Mesendoderm (in vitro differentiated cells): Measurements from ENCODE around the gene FGGY.

Experiments used
- DNase-seq: peaks from one replicate; pipeline ENCODE4 v3.0.0; 2013
- H2AK5ac ChIP-seq: 2 replicates; pipeline ENCODE4 v1.6.1; 2013; ENCODE audit warnings: low read length, inconsistent platforms
- H2BK120ac ChIP-seq: 2 replicates; pipeline ENCODE4 v1.6.1; 2013; ENCODE audit warnings: low read depth, mild to moderate bottlenecking, low read length, moderate library complexity, mixed read lengths
- H2BK15ac ChIP-seq: replicated peaks from 2 replicates; pipeline ENCODE4 v1.6.1; 2013; ENCODE audit warnings: low read depth, mild to moderate bottlenecking, moderate library complexity
- H2BK5ac ChIP-seq: 2 replicates; pipeline ENCODE4 v1.6.1; 2013; ENCODE audit warnings: low read length, inconsistent platforms
- H3K18ac ChIP-seq: 2 replicates; pipeline ENCODE4 v1.6.1; 2013; ENCODE audit warnings: mild to moderate bottlenecking, low read length, mixed read lengths
- H3K23ac ChIP-seq: one replicate; pipeline ENCODE4 v1.6.1; 2013; ENCODE audit warnings: low read length
- H3K27ac ChIP-seq: 2 replicates; pipeline ENCODE4 v1.5.1; 2013; ENCODE audit warnings: low read depth, mild to moderate bottlenecking, inconsistent platforms, low read length, moderate library complexity
- H3K27me3 ChIP-seq: 2 replicates; pipeline ENCODE4 v1.6.1; 2013; ENCODE audit warnings: low read length, control low read depth, mild to moderate bottlenecking, inconsistent platforms; ENCODE audit not compliant: insufficient read depth, poor library complexity
- H3K36me3 ChIP-seq: 2 replicates; pipeline ENCODE4 v1.6.1; 2013; ENCODE audit warnings: low read length, inconsistent platforms; ENCODE audit not compliant: control insufficient read depth, insufficient read depth
- H3K4ac ChIP-seq: one replicate; pipeline ENCODE4 v1.6.1; 2013; ENCODE audit warnings: low read depth, mild to moderate bottlenecking, low read length, moderate library complexity
- H3K4me1 ChIP-seq: 2 replicates; pipeline ENCODE4 v1.6.1; 2013; ENCODE audit warnings: low read depth, low read length, inconsistent platforms; ENCODE audit not compliant: control insufficient read depth
- H3K4me2 ChIP-seq: 2 replicates; pipeline ENCODE4 v1.6.1; 2013; ENCODE audit warnings: low read length
- H3K4me3 ChIP-seq: 2 replicates; pipeline ENCODE4 v1.5.1; 2013; ENCODE audit warnings: mild to moderate bottlenecking, low read length
- H3K56ac ChIP-seq: one replicate; pipeline ENCODE4 v1.6.1; 2013; ENCODE audit warnings: low read length
- H3K79me1 ChIP-seq: 2 replicates; pipeline ENCODE4 v1.6.1; 2013; ENCODE audit warnings: low read length, inconsistent platforms
- H3K79me2 ChIP-seq: 2 replicates; pipeline ENCODE4 v1.6.1; 2013; ENCODE audit warnings: mild to moderate bottlenecking, low read length; ENCODE audit not compliant: control insufficient read depth, insufficient read depth
- H3K9ac ChIP-seq: 2 replicates; pipeline ENCODE4 v1.6.1; 2013; ENCODE audit warnings: low read length, inconsistent platforms
- H4K5ac ChIP-seq: one replicate; pipeline ENCODE4 v1.6.1; 2013; ENCODE audit warnings: low read length
- H4K8ac ChIP-seq: one replicate; pipeline ENCODE4 v1.6.1; 2013; ENCODE audit warnings: low read depth, mild to moderate bottlenecking, control low read depth, low read length, moderate library complexity
- WGBS: extraction: QIAGEN DNeasy Blood & Tissue Kit; methylation state at CpG from one replicate; pipeline ENCODE4 v1.1.7; 2013; ENCODE audit warnings: low lambda C conversion rate, missing lambda C conversion rate; ENCODE audit not compliant: insufficient coverage; ENCODE audit errors: extremely low coverage; 5-methylcytosine and 5-hydroxymethylcytosine counted together

The FGGY gene

GRCh38 chr1:59421232-59421920 is 124.5 kb downstream of the FGGY start:
- H3K4me1 ChIP-seq: no peaks in the 10 kb centered on the region
- no peak overlapping the region for H2BK15ac ChIP-seq
- no peaks in the 10 kb centered on the region for H3K79me2 ChIP-seq
- H3K36me3 ChIP-seq: no peaks in the 10 kb centered on the region
- no peak overlapping the region for H2BK120ac ChIP-seq
- H3K56ac ChIP-seq: no peak overlapping the region
- H2BK5ac ChIP-seq: no peak overlapping the region
- no peak overlapping the region for H3K9ac ChIP-seq
- no peak overlapping the region for H2AK5ac ChIP-seq
- no CpG with 5 or more reads among the region's 1 CpG for WGBS
- H3K4me3 ChIP-seq: no peak overlapping the region
- H3K27me3 ChIP-seq: no peaks in the 10 kb centered on the region
- H3K4me2 ChIP-seq: no peak overlapping the region
- H3K27ac ChIP-seq: no peak overlapping the region
- no peak overlapping the region for H3K18ac ChIP-seq
- H3K23ac ChIP-seq: no peak overlapping the region
- no peaks in the 10 kb centered on the region for H3K79me1 ChIP-seq
- no peak overlapping the region for H4K8ac ChIP-seq
- no peak for DNase-seq
- H3K4ac ChIP-seq: peak overlapping the region; percentile 12
- H4K5ac ChIP-seq: no peak overlapping the region

- no peaks in the 10 kb centered on the region for H3K79me1 ChIP-seq
- H3K4me3 ChIP-seq: no peak overlapping the region
- no peak overlapping the region for H2BK5ac ChIP-seq
- H2BK120ac ChIP-seq: no peak overlapping the region
- no peak overlapping the region for H3K56ac ChIP-seq
- no peak overlapping the region for H2BK15ac ChIP-seq
- H3K4ac ChIP-seq: peak overlapping the region; percentile 9
- H3K27ac ChIP-seq: no peak overlapping the region
- no peak overlapping the region for H3K23ac ChIP-seq
- no peak overlapping the region for H3K4me2 ChIP-seq
- WGBS: no CpG with 5 or more reads among the region's 6 CpGs
- no peaks in the 10 kb centered on the region for H3K4me1 ChIP-seq
- H3K9ac ChIP-seq: no peak overlapping the region
- H3K27me3 ChIP-seq: no peaks in the 10 kb centered on the region
- H3K18ac ChIP-seq: no peak overlapping the region
- no peak overlapping the region for H4K5ac ChIP-seq
- no peak overlapping the region for H2AK5ac ChIP-seq
- DNase-seq: no peak
- H4K8ac ChIP-seq: no peak overlapping the region
- no peaks in the 10 kb centered on the region for H3K36me3 ChIP-seq
- H3K79me2 ChIP-seq: no peaks in the 10 kb centered on the region
Measured at GRCh38 chr1:59422921-59423575, 126.2 kb downstream of the FGGY start.

GRCh38 chr1:59427155-59427554 is 130.3 kb downstream of the FGGY start:
- Histone ChIP-seq H3K9ac (no peak overlapping the region), H3K27ac (no peak overlapping the region), H4K8ac (no peak overlapping the region), H3K27me3 (no peaks in the 10 kb centered on the region), H3K79me1 (no peaks in the 10 kb centered on the region), H3K4ac (no peak overlapping the region), H3K4me1 (no peaks in the 10 kb centered on the region), H2BK15ac (no peak overlapping the region), H2AK5ac (no peak overlapping the region), H3K4me2 (no peak overlapping the region), H3K56ac (no peak overlapping the region), H2BK120ac (no peak overlapping the region), H2BK5ac (no peak overlapping the region), H3K79me2 (no peaks in the 10 kb centered on the region), H4K5ac (no peak overlapping the region), H3K4me3 (no peak overlapping the region), H3K36me3 (no peaks in the 10 kb centered on the region), H3K23ac (no peak overlapping the region), H3K18ac (no peak overlapping the region)
- DNase-seq: peak; percentile 56
- no CpG with 5 or more reads among the region's 7 CpGs for WGBS

GRCh38 chr1:59427784-59428183 is 130.9 kb downstream of the FGGY start:
- no peak overlapping the region for H3K23ac ChIP-seq
- H3K79me1 ChIP-seq: no peaks in the 10 kb centered on the region
- no peak overlapping the region for H3K27ac ChIP-seq
- no peak overlapping the region for H4K8ac ChIP-seq
- H3K79me2 ChIP-seq: no peaks in the 10 kb centered on the region
- no peak overlapping the region for H3K4ac ChIP-seq
- no peak overlapping the region for H2BK15ac ChIP-seq
- H2BK5ac ChIP-seq: no peak overlapping the region
- no peak overlapping the region for H3K56ac ChIP-seq
- no peaks in the 10 kb centered on the region for H3K4me1 ChIP-seq
- H3K4me3 ChIP-seq: no peak overlapping the region
- H3K4me2 ChIP-seq: no peak overlapping the region
- no peaks in the 10 kb centered on the region for H3K36me3 ChIP-seq
- H4K5ac ChIP-seq: no peak overlapping the region
- no peak overlapping the region for H2AK5ac ChIP-seq
- H3K9ac ChIP-seq: no peak overlapping the region
- no peak for DNase-seq
- H3K27me3 ChIP-seq: no peaks in the 10 kb centered on the region
- H2BK120ac ChIP-seq: no peak overlapping the region
- H3K18ac ChIP-seq: no peak overlapping the region

GRCh38 chr1:59428828-59429227 is 131.9 kb downstream of the FGGY start:
- H2BK5ac ChIP-seq: no peak overlapping the region
- no peak overlapping the region for H4K8ac ChIP-seq
- H3K79me1 ChIP-seq: no peaks in the 10 kb centered on the region
- H3K27me3 ChIP-seq: no peaks in the 10 kb centered on the region
- no peaks in the 10 kb centered on the region for H3K4me1 ChIP-seq
- H2BK15ac ChIP-seq: no peak overlapping the region
- no peak overlapping the region for H3K27ac ChIP-seq
- H3K4me3 ChIP-seq: no peak overlapping the region
- DNase-seq: no peak
- no peak overlapping the region for H2BK120ac ChIP-seq
- no peaks in the 10 kb centered on the region for H3K79me2 ChIP-seq
- H3K4ac ChIP-seq: no peak overlapping the region
- H3K4me2 ChIP-seq: no peak overlapping the region
- H3K9ac ChIP-seq: no peak overlapping the region
- H2AK5ac ChIP-seq: no peak overlapping the region
- H3K56ac ChIP-seq: no peak overlapping the region
- no peak overlapping the region for H4K5ac ChIP-seq
- WGBS: no CpG with 5 or more reads among the region's 6 CpGs
- H3K36me3 ChIP-seq: no peaks in the 10 kb centered on the region
- H3K23ac ChIP-seq: no peak overlapping the region
- H3K18ac ChIP-seq: no peak overlapping the region

GRCh38 chr1:59429656-59430055 is 132.8 kb downstream of the FGGY start:
- Histone ChIP-seq H3K9ac (no peak overlapping the region), H3K36me3 (no peaks in the 10 kb centered on the region), H3K79me2 (no peaks in the 10 kb centered on the region), H3K4ac (no peak overlapping the region), H3K27me3 (no peaks in the 10 kb centered on the region), H3K4me2 (no peak overlapping the region), H3K23ac (no peak overlapping the region), H2BK5ac (no peak overlapping the region), H3K4me3 (no peak overlapping the region), H3K27ac (no peak overlapping the region), H2AK5ac (no peak overlapping the region), H4K5ac (no peak overlapping the region), H4K8ac (no peak overlapping the region), H3K4me1 (no peaks in the 10 kb centered on the region), H3K56ac (no peak overlapping the region), H2BK120ac (no peak overlapping the region), H3K18ac (no peak overlapping the region), H2BK15ac (no peak overlapping the region), H3K79me1 (no peaks in the 10 kb centered on the region)
- WGBS: no CpG with 5 or more reads among the region's 3 CpGs
- DNase-seq: no peak
